Neural cell (in vitro differentiated cells): ENCODE measurements around the gene APP. TPM values are rescaled to one million over a fixed set of nuclear protein-coding genes. Genes with fewer than 3 reads are reported as not detected.

ENCODE experiments used
- H2AFZ ChIP-seq: fragments of 200-600, 300-800 bp; sonication (generic), shearing (Covaris generic); 2 replicates; pipeline ENCODE4 v1.6.0; 2014; ENCODE audit warnings: low read depth, mild to moderate bottlenecking, antibody characterized with exemption, low read length, moderate library complexity
- H3F3A ChIP-seq: fragments of 200-600 bp; shearing (Covaris generic); 2 replicates; pipeline ENCODE4 v1.6.1; 2016; ENCODE audit warnings: mild to moderate bottlenecking, moderate library complexity, mixed read lengths, antibody characterized with exemption, low read length; ENCODE audit not compliant: insufficient read depth, poor library complexity, severe bottlenecking
- H3K27ac ChIP-seq: fragments of 200-600, 300-800 bp; sonication (generic), shearing (Covaris generic); 2 replicates; pipeline ENCODE4 v1.5.1; 2014; ENCODE audit warnings: mild to moderate bottlenecking, low read length, moderate library complexity
- H3K27me3 ChIP-seq: fragments of 300-800, 200-600 bp; sonication (generic), shearing (Covaris generic); 2 replicates; pipeline ENCODE4 v1.6.0; 2014; ENCODE audit warnings: mild to moderate bottlenecking, low read depth, low read length, moderate library complexity; ENCODE audit not compliant: insufficient read depth
- H3K36me3 ChIP-seq: fragments of 300-800, 200-600 bp; sonication (generic), shearing (Covaris generic); 2 replicates; pipeline ENCODE4 v1.5.1; 2014; ENCODE audit warnings: mild to moderate bottlenecking, antibody characterized with exemption, low read length, moderate library complexity; ENCODE audit not compliant: insufficient read depth
- H3K4me2 ChIP-seq: fragments of 300-800, 200-600 bp; sonication (generic), shearing (Covaris generic); 2 replicates; pipeline ENCODE4 v1.6.0; 2014; ENCODE audit warnings: mild to moderate bottlenecking, low read length
- H3K4me3 ChIP-seq: fragments of 300-800, 200-600 bp; sonication (generic), shearing (Covaris generic); 2 replicates; pipeline ENCODE4 v1.5.1; 2014; ENCODE audit warnings: mild to moderate bottlenecking, low read length, moderate library complexity
- H3K79me2 ChIP-seq: fragments of 200-600 bp; shearing (Covaris generic); replicated peaks from 2 replicates; pipeline ENCODE4 v1.6.0; 2014; ENCODE audit warnings: mild to moderate bottlenecking, low read length, moderate library complexity; ENCODE audit not compliant: insufficient read depth
- H3K9ac ChIP-seq: fragments of 300-800, 200-600 bp; sonication (generic), shearing (Covaris generic); 2 replicates; pipeline ENCODE4 v1.6.1; 2016; ENCODE audit warnings: mild to moderate bottlenecking, low read length, mixed read lengths
- H3K9me2 ChIP-seq: fragments of 200-600 bp; shearing (Covaris generic); 2 replicates; pipeline ENCODE4 v1.6.1; 2016; ENCODE audit warnings: mild to moderate bottlenecking, low read length, mixed read lengths; ENCODE audit not compliant: insufficient read depth
- H3K9me3 ChIP-seq: fragments of 200-600, 300-800 bp; sonication (generic), shearing (Covaris generic); 2 replicates; pipeline ENCODE4 v1.6.1; 2016; ENCODE audit warnings: mild to moderate bottlenecking, mixed run types, low read length, moderate library complexity, mixed read lengths
- H4K20me1 ChIP-seq: fragments of 200-600 bp; shearing (Covaris generic); 2 replicates; pipeline ENCODE4 v1.6.1; 2016; ENCODE audit warnings: mild to moderate bottlenecking, mixed run types; ENCODE audit not compliant: insufficient read depth
- EP300 ChIP-seq: fragments of 450-650 bp; conservative IDR thresholded peaks from 2 replicates; pipeline ENCODE4 v1.6.1; 2014; ENCODE audit warnings: antibody characterized with exemption, mild to moderate bottlenecking, moderate library complexity; ENCODE audit not compliant: poor library complexity, severe bottlenecking
- EZH2 ChIP-seq: fragments of 200-600, 300-800 bp; shearing (Covaris generic), sonication (generic); IDR thresholded peaks from 2 replicates; pipeline ENCODE4 v1.6.1; 2014; ENCODE audit warnings: antibody characterized with exemption, low read length, borderline replicate concordance, mild to moderate bottlenecking; ENCODE audit not compliant: insufficient read depth, poor library complexity, severe bottlenecking
- MXI1 ChIP-seq: fragments of 450-650 bp; conservative IDR thresholded peaks from 2 replicates; pipeline ENCODE4 v1.6.1; 2014; ENCODE audit warnings: antibody characterized with exemption, mild to moderate bottlenecking; ENCODE audit not compliant: poor library complexity, severe bottlenecking
- POLR2AphosphoS5 ChIP-seq: IDR thresholded peaks from 2 replicates; pipeline ENCODE4 v1.6.1; 2012
- RAD21 ChIP-seq: fragments of 450-650 bp; conservative IDR thresholded peaks from 2 replicates; pipeline ENCODE4 v1.6.1; 2014; ENCODE audit warnings: antibody characterized with exemption, mild to moderate bottlenecking, moderate library complexity
- SMC3 ChIP-seq: fragments of 450-650 bp; conservative IDR thresholded peaks from 2 replicates; pipeline ENCODE4 v1.6.1; 2014; ENCODE audit warnings: antibody characterized with exemption, mild to moderate bottlenecking, moderate library complexity; ENCODE audit not compliant: poor library complexity
- TAF1 ChIP-seq: IDR thresholded peaks from 2 replicates; pipeline ENCODE4 v1.6.1; 2012; ENCODE audit warnings: low read depth
- polyA plus RNA-seq: library from polyadenylated mRNA; depleted of rRNA; stranded (reverse); fragments of >200 nt; gene quantifications from 2 replicates; pipeline ENCODE4 v1.2.3, GENCODE V29; 2014
- TF ChIP-seq, protein P1 (sequence below): fragments of 450-650 bp; IDR thresholded peaks from 2 replicates; pipeline ENCODE4 v1.5.1; 2014; ENCODE audit warnings: antibody characterized with exemption, mild to moderate bottlenecking, moderate library complexity; ENCODE audit not compliant: poor library complexity, severe bottlenecking
- TF ChIP-seq, protein P2 (sequence below): IDR thresholded peaks from 2 replicates; pipeline ENCODE4 v1.6.1; 2012; ENCODE audit warnings: borderline replicate concordance

The APP gene
- polyA plus RNA-seq, 1 donor from 2014 or later, result 470 TPM

- H3K36me3 ChIP-seq, result no peaks in the 10 kb centered on the region
- no peak overlapping the region for H3K4me3 ChIP-seq
- no peaks in the 10 kb centered on the region for H3K9me3 ChIP-seq
- no peak overlapping the region for H2AFZ ChIP-seq
- H3K79me2 ChIP-seq, result no peaks in the 10 kb centered on the region
- H3F3A ChIP-seq, result no peaks in the 10 kb centered on the region
- no peaks in the 10 kb centered on the region for H4K20me1 ChIP-seq
- TF ChIP-seq SMC3 (no peak), EZH2 (no peak), TAF1 (no peak), POLR2AphosphoS5 (no peak), MXI1 (no peak), EP300 (no peak), RAD21 (no peak)
- TF ChIP-seq, protein P1, sequence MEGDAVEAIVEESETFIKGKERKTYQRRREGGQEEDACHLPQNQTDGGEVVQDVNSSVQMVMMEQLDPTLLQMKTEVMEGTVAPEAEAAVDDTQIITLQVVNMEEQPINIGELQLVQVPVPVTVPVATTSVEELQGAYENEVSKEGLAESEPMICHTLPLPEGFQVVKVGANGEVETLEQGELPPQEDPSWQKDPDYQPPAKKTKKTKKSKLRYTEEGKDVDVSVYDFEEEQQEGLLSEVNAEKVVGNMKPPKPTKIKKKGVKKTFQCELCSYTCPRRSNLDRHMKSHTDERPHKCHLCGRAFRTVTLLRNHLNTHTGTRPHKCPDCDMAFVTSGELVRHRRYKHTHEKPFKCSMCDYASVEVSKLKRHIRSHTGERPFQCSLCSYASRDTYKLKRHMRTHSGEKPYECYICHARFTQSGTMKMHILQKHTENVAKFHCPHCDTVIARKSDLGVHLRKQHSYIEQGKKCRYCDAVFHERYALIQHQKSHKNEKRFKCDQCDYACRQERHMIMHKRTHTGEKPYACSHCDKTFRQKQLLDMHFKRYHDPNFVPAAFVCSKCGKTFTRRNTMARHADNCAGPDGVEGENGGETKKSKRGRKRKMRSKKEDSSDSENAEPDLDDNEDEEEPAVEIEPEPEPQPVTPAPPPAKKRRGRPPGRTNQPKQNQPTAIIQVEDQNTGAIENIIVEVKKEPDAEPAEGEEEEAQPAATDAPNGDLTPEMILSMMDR, result no peak
- TF ChIP-seq, protein P2, sequence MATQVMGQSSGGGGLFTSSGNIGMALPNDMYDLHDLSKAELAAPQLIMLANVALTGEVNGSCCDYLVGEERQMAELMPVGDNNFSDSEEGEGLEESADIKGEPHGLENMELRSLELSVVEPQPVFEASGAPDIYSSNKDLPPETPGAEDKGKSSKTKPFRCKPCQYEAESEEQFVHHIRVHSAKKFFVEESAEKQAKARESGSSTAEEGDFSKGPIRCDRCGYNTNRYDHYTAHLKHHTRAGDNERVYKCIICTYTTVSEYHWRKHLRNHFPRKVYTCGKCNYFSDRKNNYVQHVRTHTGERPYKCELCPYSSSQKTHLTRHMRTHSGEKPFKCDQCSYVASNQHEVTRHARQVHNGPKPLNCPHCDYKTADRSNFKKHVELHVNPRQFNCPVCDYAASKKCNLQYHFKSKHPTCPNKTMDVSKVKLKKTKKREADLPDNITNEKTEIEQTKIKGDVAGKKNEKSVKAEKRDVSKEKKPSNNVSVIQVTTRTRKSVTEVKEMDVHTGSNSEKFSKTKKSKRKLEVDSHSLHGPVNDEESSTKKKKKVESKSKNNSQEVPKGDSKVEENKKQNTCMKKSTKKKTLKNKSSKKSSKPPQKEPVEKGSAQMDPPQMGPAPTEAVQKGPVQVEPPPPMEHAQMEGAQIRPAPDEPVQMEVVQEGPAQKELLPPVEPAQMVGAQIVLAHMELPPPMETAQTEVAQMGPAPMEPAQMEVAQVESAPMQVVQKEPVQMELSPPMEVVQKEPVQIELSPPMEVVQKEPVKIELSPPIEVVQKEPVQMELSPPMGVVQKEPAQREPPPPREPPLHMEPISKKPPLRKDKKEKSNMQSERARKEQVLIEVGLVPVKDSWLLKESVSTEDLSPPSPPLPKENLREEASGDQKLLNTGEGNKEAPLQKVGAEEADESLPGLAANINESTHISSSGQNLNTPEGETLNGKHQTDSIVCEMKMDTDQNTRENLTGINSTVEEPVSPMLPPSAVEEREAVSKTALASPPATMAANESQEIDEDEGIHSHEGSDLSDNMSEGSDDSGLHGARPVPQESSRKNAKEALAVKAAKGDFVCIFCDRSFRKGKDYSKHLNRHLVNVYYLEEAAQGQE, result no peak
- no peak overlapping the region for H3K27ac ChIP-seq
- H3K9ac ChIP-seq, result no peak overlapping the region
- H3K4me2 ChIP-seq, result no peak overlapping the region
- H3K9me2 ChIP-seq, result no peaks in the 10 kb centered on the region
- no peaks in the 10 kb centered on the region for H3K27me3 ChIP-seq
Measured at GRCh38 chr21:25965951-25966707, 204.4 kb downstream of the APP start.

- H3K27ac ChIP-seq, result no peak overlapping the region
- no peaks in the 10 kb centered on the region for H3K36me3 ChIP-seq
- no peaks in the 10 kb centered on the region for H3K9me3 ChIP-seq
- no peaks in the 10 kb centered on the region for H3K79me2 ChIP-seq
- no peaks in the 10 kb centered on the region for H3K27me3 ChIP-seq
- H3K4me3 ChIP-seq, result no peak overlapping the region
- H3K9ac ChIP-seq, result no peak overlapping the region
- H3F3A ChIP-seq, result no peaks in the 10 kb centered on the region
- no peaks in the 10 kb centered on the region for H3K9me2 ChIP-seq
- H3K4me2 ChIP-seq, result no peak overlapping the region
- TF ChIP-seq SMC3 (no peak), POLR2AphosphoS5 (no peak), MXI1 (no peak), TAF1 (no peak), RAD21 (no peak), EP300 (no peak), EZH2 (no peak)
- TF ChIP-seq, protein P2, result no peak
- TF ChIP-seq, protein P1, result no peak
- H4K20me1 ChIP-seq, result no peaks in the 10 kb centered on the region
- H2AFZ ChIP-seq, result no peak overlapping the region
Measured at GRCh38 chr21:25964926-25965325, 205.6 kb downstream of the APP start.
